ENCODE results near the gene STOX2. TPM values are rescaled to one million over a fixed set of nuclear protein-coding genes. Genes with fewer than 3 reads are reported as not detected.

Gene STOX2
- total RNA-seq, 1 donor, result 1.5 TPM

GRCh38 chr4:184067931-184068554 is 162.9 kb downstream of the STOX2 start:
- H3K4me3 ChIP-seq (ENCODE audit: low read depth, low read length), result no peak overlapping the region
- TF ChIP-seq CTCF (IDR thresholded peaks at IDR 0.05; ENCODE audit: insufficient read depth, low read length), result no peak
- no peak for DNase-seq (ENCODE audit: low read depth)

Other genes starting within 250 kb of the STOX2 start
- 10.0 and 43.7 TPM in 2 replicates for gene RWDD4, start 246.1 kb upstream of the STOX2 start, total RNA-seq (ENCODE audit: low replicate concordance)
- 51.5 and 319 TPM in 2 replicates for gene TRAPPC11, start 246.0 kb upstream of the STOX2 start, total RNA-seq (ENCODE audit: low replicate concordance)